ENCODE data around the gene MLLT1. TPM values are rescaled to one million over a fixed set of nuclear protein-coding genes. Genes with fewer than 3 reads are reported as not detected.
"Not testable (repeated sequence)": the region's sequence is repeated elsewhere in the genome, so short reads cannot be mapped to it uniquely, and the experiment has no call there.

MLLT1 gene
- total RNA-seq, 4 donors from 2014 or later: 21.5 to 46.9 (median 33.4) TPM

DNA sequence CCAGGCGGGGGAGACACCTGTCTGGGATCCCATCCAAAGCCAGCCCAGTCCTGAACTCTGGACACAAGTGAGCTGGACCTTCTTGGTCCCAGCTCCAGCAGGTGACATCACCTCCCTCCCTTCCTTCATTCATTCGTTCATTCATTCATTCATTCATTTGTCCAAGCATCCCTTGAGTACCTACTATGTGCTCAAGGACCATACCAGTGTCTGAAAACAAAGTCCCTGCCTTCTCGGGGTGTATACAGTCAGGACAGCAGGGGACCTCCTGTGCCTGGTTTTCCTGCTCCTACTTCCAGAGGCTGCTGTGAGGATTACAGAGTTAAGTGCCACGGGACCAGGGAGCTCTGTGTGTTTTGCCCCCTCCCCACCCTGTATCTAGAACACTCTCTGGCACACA is 39.6 kb upstream of the MLLT1 start:
- 53% methylated on average over 4 of the region's 4 CpGs for WGBS
- DNase-seq (ENCODE audit: extremely low spot score): no peak
- Histone ChIP-seq H3K36me3 (no peaks in the 10 kb centered on the region), H3K4me1 (no peaks in the 10 kb centered on the region), H3K27me3 (peaks cover 0 to 38% (median 3%) of the 10 kb centered on the region in 4 donors), H3K27ac (replicated peaks in 1 of 4) (no peak overlapping the region), H3K4me3 (no peak overlapping the region), H3K9me3 (no peaks in the 10 kb centered on the region)
- intact Hi-C loops (cut with DNase I): no loop called here
- TF ChIP-seq POLR2A (IDR thresholded peaks at IDR 0.05; ENCODE audit: low read depth) (no peak), EP300 (IDR thresholded peaks at IDR 0.05) (no peak), CTCF (IDR thresholded peaks at IDR 0.05) (no peak), POLR2AphosphoS5 (IDR thresholded peaks at IDR 0.05) (no peak)

- no peak for DNase-seq (ENCODE audit: extremely low spot score)
- TF ChIP-seq POLR2A (IDR thresholded peaks at IDR 0.05; ENCODE audit: low read depth) (no peak), POLR2AphosphoS5 (IDR thresholded peaks at IDR 0.05) (no peak), CTCF (IDR thresholded peaks at IDR 0.05) (no peak), EP300 (IDR thresholded peaks at IDR 0.05) (no peak)
- Histone ChIP-seq H3K27ac (replicated peaks in 1 of 4) (no peak overlapping the region), H3K36me3 (no peaks in the 10 kb centered on the region), H3K4me1 (no peaks in the 10 kb centered on the region), H3K9me3 (peaks cover 0 to 1% (median under 1%) of the 10 kb centered on the region in 4 donors), H3K4me3 (no peak overlapping the region), H3K27me3 (peaks cover 0 to 38% (median 3%) of the 10 kb centered on the region in 4 donors)
- WGBS: 75% methylated on average over 5 of the region's 5 CpGs
- intact Hi-C loops (cut with DNase I): no loop called here
These were observed 39.0 kb upstream of the MLLT1 start for GRCh38 chr19:6318772-6319171.

DNA sequence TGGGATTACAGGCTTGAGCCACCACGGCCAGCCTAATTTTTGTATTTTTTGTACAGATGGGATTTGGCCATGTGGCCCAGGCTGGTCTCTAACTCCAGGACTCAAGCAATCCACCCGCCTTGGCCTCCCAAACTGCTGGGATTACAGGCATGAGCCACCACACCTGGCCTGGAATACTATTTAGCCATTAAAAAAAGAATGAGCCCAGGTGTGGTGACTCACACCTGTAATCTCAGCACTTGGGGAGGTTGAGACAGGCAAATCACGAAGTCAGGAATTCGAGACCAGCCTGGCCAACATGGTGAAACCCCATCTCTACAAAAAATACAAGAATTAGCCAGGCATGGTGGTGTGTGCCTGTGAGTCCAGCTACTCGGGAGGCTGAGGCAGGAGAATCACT is 35.9 kb upstream of the MLLT1 start:
- H3K27ac ChIP-seq (replicated peaks in 1 of 4); intact Hi-C loops (cut with DNase I); H3K4me1 ChIP-seq; H3K4me3 ChIP-seq; H3K9me3 ChIP-seq; DNase-seq (ENCODE audit: extremely low spot score); H3K36me3 ChIP-seq: not testable (repeated sequence)
- peaks cover 0 to 29% (median 0%) of the 10 kb centered on the region in 4 donors for H3K27me3 ChIP-seq
- WGBS: 86% methylated on average over 5 of the region's 5 CpGs

GRCh38 chr19:6313398-6313969 is 33.7 kb upstream of the MLLT1 start:
- no peak for DNase-seq (ENCODE audit: extremely low spot score)
- intact Hi-C loops (cut with DNase I): no loop called here
- Histone ChIP-seq H3K36me3 (no peaks in the 10 kb centered on the region), H3K27me3 (peaks cover 0 to 13% (median 0%) of the 10 kb centered on the region in 4 donors), H3K9me3 (peaks cover 0 to 9% (median 2%) of the 10 kb centered on the region in 4 donors), H3K4me3 (no peak overlapping the region), H3K27ac (replicated peaks in 1 of 4) (no peak overlapping the region), H3K4me1 (no peaks in the 10 kb centered on the region)
- 81% methylated on average over 5 of the region's 5 CpGs for WGBS
- no peak for TF ChIP-seq POLR2A (IDR thresholded peaks at IDR 0.05; ENCODE audit: low read depth)
- no peak for TF ChIP-seq POLR2AphosphoS5 (IDR thresholded peaks at IDR 0.05)
- no peak for TF ChIP-seq CTCF (IDR thresholded peaks at IDR 0.05)
- no peak for TF ChIP-seq EP300 (IDR thresholded peaks at IDR 0.05)

DNA sequence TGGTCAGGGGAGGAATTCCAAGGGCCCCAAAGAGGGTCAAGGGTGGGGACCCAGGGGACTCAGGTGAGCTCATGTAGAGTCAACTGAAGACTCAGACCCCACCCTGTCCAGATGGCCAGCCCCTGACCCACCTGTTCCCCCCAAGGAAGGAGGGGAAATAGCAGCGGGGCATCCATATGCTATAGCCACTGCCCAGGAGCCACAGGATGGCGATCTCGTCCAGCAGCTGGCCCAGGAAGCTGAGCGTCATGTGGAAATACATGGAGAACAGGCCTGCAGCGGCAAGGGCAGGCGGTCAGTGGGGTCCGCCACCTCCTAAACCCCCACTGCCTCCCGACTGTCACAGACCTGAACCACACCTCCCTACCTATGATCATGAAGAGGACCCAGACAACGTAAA is 32.2 kb upstream of the MLLT1 start:
- intact Hi-C loops (cut with DNase I): no loop called here
- H3K36me3 ChIP-seq: no peaks in the 10 kb centered on the region

More for the DNA sequence above, 32.2 kb upstream of the MLLT1 start:
- no peak for DNase-seq (ENCODE audit: extremely low spot score)
- Histone ChIP-seq H3K4me3 (no peak overlapping the region), H3K27me3 (peaks cover 0 to 13% (median 0%) of the 10 kb centered on the region in 4 donors), H3K9me3 (peaks cover 0 to 9% (median 2%) of the 10 kb centered on the region in 4 donors), H3K27ac (replicated peaks in 1 of 4) (no peak overlapping the region), H3K4me1 (no peaks in the 10 kb centered on the region)
- TF ChIP-seq EP300 (IDR thresholded peaks at IDR 0.05): no peak
- TF ChIP-seq POLR2AphosphoS5 (IDR thresholded peaks at IDR 0.05): no peak
- no peak for TF ChIP-seq POLR2A (IDR thresholded peaks at IDR 0.05; ENCODE audit: low read depth)
- no peak for TF ChIP-seq CTCF (IDR thresholded peaks at IDR 0.05)
- 69% methylated on average over 3 of the region's 9 CpGs for WGBS
